H1 (cell line): ENCODE data around the gene PPIL4. TPM values are rescaled to one million over a fixed set of nuclear protein-coding genes. Genes with fewer than 3 reads are reported as not detected.

Experiments
- MAFK ChIP-seq: IDR thresholded peaks from 2 replicates; pipeline ENCODE4 v1.6.1; 2012; ENCODE audit warnings: low read depth, mild to moderate bottlenecking, improper control_type of control experiment, low read length
- polyA plus RNA-seq, 7 experiments: library from polyadenylated mRNA; depleted of rRNA in 3 of 7; stranded (reverse) in 5 of 7; unstranded in 2 of 7; fragments of >200 nt in 5 of 7; fragments of 200-250 nt in 2 of 7; gene quantifications; 1 replicate in 5 of 7; 2 replicates in 1 of 7; 4 replicates in 1 of 7; pipeline versions ENCODE4 v1.2.1 to v1.2.3, GENCODE V29; 2011 to 2013; ENCODE audit warnings: missing spikeins in 2 of 7, mixed read lengths in 2 of 7
- total RNA-seq: library from RNA; stranded (reverse); fragmentation: NEBNext Ultra II Directional; extraction: Animal tissue kit (Norgen Biotek cat#: 25700); gene quantifications from 2 replicates; pipeline ENCODE4 v1.2.1, GENCODE V29; 2021
- TF ChIP-seq, protein P1 (sequence below): fragments of 300-600 bp; sonication (generic); IDR thresholded peaks from 2 replicates; pipeline ENCODE4 v1.7.1; 2012; ENCODE audit warnings: low read length, moderate library complexity, mild to moderate bottlenecking, inconsistent platforms; ENCODE audit not compliant: insufficient replicate concordance
- TF ChIP-seq, protein P2 (sequence below), 3 experiments: IDR thresholded peaks; 1 replicate in 2 of 3; 2 replicates in 1 of 3; pipeline versions ENCODE4 v1.5.1 to v1.6.1; 2011; ENCODE audit warnings: low read length in 3 of 3, mild to moderate bottlenecking in 3 of 3, inconsistent platforms in 2 of 3, low read depth in 1 of 3, moderate library complexity in 1 of 3; ENCODE audit not compliant: insufficient read depth in 1 of 3; ENCODE audit errors: control extremely low read depth in 1 of 3
- TF ChIP-seq, protein P3 (sequence below): IDR thresholded peaks from 2 replicates; pipeline ENCODE4 v1.6.1; 2011; ENCODE audit warnings: low read depth, mild to moderate bottlenecking, low read length; ENCODE audit not compliant: insufficient read depth

The PPIL4 gene
- total and polyA plus RNA-seq, 2 of the 8 experiments (the other 6 are each of a cell fraction or from before 2014, with no cell fraction given): 2.0 to 33.2 TPM

DNA sequence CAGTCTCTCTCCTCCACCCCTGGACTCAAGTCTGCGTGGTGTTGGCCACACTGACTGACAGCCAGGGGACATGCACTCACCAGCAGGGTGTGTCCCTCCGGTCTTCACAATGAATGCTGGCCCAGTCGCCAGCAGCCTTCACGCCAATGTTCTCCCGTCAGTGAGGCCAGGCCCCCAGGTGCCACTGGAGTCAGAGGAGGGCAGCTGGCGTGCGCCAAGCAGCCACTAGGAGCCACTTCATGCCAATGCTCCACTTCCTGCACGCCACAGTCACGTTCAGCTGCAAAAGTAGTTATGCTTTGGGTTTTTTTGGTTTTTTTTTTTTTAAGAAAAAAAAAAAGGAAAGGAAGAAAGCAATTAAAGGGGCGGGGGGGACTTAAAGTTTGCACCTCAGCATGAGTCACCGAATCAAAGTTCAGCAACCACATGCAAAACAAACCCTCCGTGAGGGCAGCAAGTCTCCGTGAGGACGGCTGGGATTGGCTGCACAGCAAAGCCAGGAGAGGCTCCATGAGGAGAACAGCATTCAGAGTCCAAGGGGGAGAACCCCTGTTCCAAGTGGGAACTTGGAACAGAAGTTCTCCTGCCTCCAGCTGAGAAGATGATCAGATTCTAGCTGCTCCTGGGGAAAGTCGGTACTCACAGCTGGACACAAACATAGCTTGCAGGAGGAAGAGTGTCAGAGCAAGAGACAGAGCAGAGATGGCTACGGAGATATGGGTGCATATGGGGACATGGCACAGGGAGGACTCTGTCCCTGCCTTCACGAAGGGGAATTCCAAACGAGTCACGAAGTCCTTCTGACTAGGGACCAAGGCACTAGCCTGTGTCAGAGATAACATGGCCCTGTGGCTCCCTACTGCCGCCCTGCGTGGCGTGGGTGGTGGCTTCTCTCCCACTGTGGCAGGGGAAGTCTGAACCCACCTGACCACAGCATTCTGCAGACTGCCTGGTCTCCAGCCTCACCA lies 60.8 kb downstream of the PPIL4 start, which contains the start of gene ZC3H12D (continued):
- TF ChIP-seq, protein P1, sequence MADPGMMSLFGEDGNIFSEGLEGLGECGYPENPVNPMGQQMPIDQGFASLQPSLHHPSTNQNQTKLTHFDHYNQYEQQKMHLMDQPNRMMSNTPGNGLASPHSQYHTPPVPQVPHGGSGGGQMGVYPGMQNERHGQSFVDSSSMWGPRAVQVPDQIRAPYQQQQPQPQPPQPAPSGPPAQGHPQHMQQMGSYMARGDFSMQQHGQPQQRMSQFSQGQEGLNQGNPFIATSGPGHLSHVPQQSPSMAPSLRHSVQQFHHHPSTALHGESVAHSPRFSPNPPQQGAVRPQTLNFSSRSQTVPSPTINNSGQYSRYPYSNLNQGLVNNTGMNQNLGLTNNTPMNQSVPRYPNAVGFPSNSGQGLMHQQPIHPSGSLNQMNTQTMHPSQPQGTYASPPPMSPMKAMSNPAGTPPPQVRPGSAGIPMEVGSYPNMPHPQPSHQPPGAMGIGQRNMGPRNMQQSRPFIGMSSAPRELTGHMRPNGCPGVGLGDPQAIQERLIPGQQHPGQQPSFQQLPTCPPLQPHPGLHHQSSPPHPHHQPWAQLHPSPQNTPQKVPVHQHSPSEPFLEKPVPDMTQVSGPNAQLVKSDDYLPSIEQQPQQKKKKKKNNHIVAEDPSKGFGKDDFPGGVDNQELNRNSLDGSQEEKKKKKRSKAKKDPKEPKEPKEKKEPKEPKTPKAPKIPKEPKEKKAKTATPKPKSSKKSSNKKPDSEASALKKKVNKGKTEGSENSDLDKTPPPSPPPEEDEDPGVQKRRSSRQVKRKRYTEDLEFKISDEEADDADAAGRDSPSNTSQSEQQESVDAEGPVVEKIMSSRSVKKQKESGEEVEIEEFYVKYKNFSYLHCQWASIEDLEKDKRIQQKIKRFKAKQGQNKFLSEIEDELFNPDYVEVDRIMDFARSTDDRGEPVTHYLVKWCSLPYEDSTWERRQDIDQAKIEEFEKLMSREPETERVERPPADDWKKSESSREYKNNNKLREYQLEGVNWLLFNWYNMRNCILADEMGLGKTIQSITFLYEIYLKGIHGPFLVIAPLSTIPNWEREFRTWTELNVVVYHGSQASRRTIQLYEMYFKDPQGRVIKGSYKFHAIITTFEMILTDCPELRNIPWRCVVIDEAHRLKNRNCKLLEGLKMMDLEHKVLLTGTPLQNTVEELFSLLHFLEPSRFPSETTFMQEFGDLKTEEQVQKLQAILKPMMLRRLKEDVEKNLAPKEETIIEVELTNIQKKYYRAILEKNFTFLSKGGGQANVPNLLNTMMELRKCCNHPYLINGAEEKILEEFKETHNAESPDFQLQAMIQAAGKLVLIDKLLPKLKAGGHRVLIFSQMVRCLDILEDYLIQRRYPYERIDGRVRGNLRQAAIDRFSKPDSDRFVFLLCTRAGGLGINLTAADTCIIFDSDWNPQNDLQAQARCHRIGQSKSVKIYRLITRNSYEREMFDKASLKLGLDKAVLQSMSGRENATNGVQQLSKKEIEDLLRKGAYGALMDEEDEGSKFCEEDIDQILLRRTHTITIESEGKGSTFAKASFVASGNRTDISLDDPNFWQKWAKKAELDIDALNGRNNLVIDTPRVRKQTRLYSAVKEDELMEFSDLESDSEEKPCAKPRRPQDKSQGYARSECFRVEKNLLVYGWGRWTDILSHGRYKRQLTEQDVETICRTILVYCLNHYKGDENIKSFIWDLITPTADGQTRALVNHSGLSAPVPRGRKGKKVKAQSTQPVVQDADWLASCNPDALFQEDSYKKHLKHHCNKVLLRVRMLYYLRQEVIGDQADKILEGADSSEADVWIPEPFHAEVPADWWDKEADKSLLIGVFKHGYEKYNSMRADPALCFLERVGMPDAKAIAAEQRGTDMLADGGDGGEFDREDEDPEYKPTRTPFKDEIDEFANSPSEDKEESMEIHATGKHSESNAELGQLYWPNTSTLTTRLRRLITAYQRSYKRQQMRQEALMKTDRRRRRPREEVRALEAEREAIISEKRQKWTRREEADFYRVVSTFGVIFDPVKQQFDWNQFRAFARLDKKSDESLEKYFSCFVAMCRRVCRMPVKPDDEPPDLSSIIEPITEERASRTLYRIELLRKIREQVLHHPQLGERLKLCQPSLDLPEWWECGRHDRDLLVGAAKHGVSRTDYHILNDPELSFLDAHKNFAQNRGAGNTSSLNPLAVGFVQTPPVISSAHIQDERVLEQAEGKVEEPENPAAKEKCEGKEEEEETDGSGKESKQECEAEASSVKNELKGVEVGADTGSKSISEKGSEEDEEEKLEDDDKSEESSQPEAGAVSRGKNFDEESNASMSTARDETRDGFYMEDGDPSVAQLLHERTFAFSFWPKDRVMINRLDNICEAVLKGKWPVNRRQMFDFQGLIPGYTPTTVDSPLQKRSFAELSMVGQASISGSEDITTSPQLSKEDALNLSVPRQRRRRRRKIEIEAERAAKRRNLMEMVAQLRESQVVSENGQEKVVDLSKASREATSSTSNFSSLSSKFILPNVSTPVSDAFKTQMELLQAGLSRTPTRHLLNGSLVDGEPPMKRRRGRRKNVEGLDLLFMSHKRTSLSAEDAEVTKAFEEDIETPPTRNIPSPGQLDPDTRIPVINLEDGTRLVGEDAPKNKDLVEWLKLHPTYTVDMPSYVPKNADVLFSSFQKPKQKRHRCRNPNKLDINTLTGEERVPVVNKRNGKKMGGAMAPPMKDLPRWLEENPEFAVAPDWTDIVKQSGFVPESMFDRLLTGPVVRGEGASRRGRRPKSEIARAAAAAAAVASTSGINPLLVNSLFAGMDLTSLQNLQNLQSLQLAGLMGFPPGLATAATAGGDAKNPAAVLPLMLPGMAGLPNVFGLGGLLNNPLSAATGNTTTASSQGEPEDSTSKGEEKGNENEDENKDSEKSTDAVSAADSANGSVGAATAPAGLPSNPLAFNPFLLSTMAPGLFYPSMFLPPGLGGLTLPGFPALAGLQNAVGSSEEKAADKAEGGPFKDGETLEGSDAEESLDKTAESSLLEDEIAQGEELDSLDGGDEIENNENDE: no peak
- TF ChIP-seq, protein P2, sequence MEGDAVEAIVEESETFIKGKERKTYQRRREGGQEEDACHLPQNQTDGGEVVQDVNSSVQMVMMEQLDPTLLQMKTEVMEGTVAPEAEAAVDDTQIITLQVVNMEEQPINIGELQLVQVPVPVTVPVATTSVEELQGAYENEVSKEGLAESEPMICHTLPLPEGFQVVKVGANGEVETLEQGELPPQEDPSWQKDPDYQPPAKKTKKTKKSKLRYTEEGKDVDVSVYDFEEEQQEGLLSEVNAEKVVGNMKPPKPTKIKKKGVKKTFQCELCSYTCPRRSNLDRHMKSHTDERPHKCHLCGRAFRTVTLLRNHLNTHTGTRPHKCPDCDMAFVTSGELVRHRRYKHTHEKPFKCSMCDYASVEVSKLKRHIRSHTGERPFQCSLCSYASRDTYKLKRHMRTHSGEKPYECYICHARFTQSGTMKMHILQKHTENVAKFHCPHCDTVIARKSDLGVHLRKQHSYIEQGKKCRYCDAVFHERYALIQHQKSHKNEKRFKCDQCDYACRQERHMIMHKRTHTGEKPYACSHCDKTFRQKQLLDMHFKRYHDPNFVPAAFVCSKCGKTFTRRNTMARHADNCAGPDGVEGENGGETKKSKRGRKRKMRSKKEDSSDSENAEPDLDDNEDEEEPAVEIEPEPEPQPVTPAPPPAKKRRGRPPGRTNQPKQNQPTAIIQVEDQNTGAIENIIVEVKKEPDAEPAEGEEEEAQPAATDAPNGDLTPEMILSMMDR (IDR thresholded peaks at IDR 0.05; ENCODE audit: control extremely low read depth in 1 of 3, insufficient read depth in 1 of 3, low read depth in 1 of 3, low read length in 3 of 3): peak in 1 of 3 experiments; percentile 10; a peak in 1 of 4 replicates
- TF ChIP-seq, protein P3, sequence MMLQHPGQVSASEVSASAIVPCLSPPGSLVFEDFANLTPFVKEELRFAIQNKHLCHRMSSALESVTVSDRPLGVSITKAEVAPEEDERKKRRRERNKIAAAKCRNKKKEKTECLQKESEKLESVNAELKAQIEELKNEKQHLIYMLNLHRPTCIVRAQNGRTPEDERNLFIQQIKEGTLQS: no peak
- no peak for TF ChIP-seq MAFK
